GM18498 (cell line): ENCODE results near the gene TMEM131.
"Not testable (repeated sequence)": the region's sequence is repeated elsewhere in the genome, so short reads cannot be mapped to it uniquely, and the experiment has no call there.

ENCODE experiments used
- ATAC-seq: cut with Tn5 transposase; IDR thresholded peaks from one replicate; pipeline ENCODE4 v1.9.1; 2021; ENCODE audit warnings: mild to moderate bottlenecking, moderate library complexity; ENCODE audit not compliant: unreplicated experiment

Gene TMEM131

DNA sequence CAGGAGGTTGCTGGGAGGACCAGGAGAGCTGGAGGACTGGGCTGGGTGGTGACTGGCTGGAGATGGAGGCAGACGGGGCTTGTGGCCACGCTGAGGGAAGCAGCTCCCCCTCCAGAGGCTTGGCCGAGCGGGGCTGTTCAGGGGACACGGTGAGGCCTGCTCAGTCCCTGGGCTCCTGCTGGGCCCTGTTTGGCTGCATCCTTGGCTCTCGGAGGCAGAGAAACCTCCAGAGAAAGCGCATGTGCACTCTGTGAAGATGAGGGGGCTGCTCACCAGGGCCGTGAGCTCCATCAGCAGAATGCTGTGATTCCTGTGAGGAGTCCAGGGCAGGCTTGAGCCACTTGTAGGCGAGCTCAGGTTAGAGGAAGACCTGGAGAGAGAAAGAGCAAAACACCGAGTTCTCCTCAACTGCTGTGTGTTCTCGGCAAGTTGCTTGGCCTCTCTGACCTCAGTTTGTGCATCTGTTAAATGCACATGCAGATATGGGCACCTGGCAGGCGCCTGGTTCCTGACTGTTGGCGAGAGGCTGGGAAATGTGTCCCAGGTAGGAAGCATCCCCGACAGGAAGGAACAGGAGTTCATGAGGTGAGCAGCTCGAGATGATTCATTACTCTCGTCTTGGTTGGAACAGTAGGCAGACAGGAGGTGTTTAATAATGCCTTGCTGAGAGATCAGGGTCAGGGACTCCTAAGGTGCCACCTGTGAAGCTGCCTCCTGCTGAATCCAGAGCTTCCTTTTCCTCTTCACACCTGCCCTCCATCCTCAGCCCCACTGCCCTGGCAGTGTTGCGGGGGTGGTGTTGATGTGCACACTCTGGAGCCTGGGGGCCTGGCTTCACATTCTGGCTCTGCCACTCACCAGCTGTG is 281.4 kb downstream of the TMEM131 start:
- ATAC-seq, result no peak

DNA sequence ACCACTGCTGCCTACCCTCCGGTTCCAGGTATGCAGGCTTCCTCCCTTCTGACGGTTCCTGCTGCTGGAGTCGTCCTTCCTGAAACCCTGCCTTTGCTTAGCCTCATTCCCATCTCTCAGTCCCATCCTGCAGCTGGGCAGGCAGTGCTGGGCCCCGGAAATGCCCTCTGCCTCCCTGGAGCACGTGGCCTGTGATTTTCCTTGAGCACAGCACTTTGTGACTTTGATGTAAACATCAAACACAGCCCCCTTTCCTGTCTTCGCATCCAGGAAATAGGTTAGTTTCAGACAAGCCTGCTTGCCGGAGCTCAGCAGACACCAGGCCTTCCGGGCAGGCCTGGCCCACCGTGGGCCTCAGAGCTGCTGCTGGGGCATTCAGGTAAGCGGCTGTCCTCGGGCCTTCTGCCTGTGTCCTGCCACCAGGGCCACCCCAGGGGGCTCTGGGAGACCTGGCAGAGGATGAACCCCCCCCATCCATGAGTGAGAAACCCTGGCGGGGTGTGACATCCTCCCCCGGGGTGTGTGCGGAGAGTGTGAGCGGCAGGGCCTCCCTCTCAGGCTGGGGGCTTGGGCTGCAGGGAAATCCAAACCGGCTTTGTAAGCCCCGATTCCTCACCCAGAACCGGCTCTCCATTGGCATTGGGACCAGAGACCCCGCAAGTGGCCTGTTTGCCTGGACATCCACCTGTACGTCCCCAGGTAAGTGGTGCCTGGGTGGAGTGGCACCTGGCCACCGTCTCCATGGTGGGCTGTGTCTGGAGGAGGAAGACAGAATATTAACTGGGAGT is 282.3 kb downstream of the TMEM131 start, which contains the start of gene ZAP70:
TSS of gene ZAP70 (plus strand) at position 281 of the 788 bp plus-strand sequence. CDS start 10,461 bp downstream, outside the sequence.
- no peak for ATAC-seq

GRCh38 chr2:97712693-97713295 is 283.0 kb downstream of the TMEM131 start:
- ATAC-seq, result no peak

- not testable (repeated sequence) for ATAC-seq
These were observed 283.6 kb downstream of the TMEM131 start for GRCh38 chr2:97712175-97712574.

- ATAC-seq, result no peak
These were observed 284.4 kb downstream of the TMEM131 start for GRCh38 chr2:97711394-97711711.

DNA sequence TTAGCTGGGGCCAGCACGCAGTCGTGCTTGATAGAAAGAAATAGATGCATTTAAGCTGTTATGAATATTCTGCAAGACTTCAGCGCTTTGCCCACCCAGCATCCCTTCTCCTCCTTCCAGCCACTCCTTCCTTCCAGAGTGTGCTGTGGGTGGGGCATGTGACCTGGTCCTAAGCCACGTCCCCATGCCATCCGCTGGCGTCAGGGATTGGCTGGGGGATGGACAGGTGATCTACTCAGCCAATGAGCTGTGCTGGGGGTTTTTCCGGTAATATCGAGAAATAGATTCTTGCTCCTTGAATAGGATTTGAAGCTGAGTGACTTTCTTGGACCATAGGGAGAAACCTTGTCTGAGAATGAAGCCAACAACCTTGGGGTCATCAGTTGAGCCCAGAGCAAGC is 287.1 kb downstream of the TMEM131 start:
- no peak for ATAC-seq

DNA sequence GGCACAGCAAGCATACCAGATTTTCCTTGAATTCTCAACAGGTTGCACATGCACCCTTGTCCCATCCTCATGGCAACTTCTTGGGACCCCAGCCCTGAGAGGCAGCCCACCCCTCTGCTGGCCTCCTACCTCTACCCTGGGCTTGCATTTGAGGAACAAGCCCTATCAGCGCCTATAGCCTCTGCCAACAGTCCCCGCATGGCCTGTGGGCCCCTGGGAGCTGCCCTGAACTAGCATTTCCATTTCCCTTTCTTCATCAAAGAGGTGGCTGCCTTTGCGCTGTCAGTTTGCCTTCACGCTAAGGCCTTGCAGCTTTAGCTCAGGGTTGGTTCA is 287.7 kb downstream of the TMEM131 start:
- no peak for ATAC-seq

DNA sequence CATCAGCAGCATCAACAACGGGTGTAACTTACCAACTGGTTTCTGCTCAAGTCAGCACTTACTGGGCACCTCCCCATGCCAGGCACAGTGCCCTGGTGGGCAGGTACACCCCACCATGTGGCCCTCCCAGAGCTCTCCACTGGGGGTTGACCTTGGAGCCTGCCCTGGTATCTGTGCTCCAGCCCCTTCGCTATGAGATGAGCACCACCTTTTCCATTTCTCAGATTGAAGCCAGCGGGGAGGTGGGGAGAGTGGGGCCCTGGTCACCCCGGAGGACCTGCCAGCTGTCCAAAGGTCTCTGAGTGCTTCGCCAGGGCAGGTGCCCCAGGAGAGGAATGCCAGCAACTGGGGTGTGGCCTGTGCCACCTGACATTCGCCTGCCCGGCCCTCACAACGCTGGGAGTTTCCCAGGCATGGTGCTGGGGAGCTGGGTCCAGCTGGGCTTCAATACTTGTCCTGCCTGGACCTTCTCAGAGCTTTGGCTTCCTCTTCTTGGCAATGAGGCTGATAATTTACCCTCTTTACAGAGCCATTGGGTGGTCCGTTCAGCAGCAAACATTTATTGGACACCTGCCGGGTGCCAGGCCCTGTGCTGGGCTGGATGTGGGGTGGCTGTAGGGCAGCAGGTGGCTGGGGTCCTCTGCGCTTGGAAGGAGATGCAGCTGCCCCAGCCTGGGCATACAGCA is 288.2 kb downstream of the TMEM131 start:
- ATAC-seq, result no peak

- no peak for ATAC-seq
These were observed 288.9 kb downstream of the TMEM131 start for GRCh38 chr2:97706708-97707345.
